Ishikawa (cell line): ENCODE data around the gene CUEDC1.

ENCODE experiments used
- CEBPB ChIP-seq: IDR thresholded peaks from 2 replicates; pipeline ENCODE4 v1.6.1; 2012
- CREB1 ChIP-seq: IDR thresholded peaks from 2 replicates; pipeline ENCODE4 v1.6.1; 2012; ENCODE audit warnings: low read depth
- EGR1 ChIP-seq: IDR thresholded peaks from 2 replicates; pipeline ENCODE4 v1.6.1; 2012
- EP300 ChIP-seq: IDR thresholded peaks from 2 replicates; pipeline ENCODE4 v1.6.1; 2012; ENCODE audit warnings: borderline replicate concordance
- FOXM1 ChIP-seq: IDR thresholded peaks from 2 replicates; pipeline ENCODE4 v1.6.1; 2012; ENCODE audit warnings: low read depth, borderline replicate concordance
- MAX ChIP-seq: IDR thresholded peaks from 2 replicates; pipeline ENCODE4 v1.6.1; 2012
- NFIC ChIP-seq: IDR thresholded peaks from 2 replicates; pipeline ENCODE4 v1.6.1; 2012
- RAD21 ChIP-seq: IDR thresholded peaks from 2 replicates; pipeline ENCODE4 v1.6.1; 2012; ENCODE audit warnings: low read depth
- REST ChIP-seq: IDR thresholded peaks from 2 replicates; pipeline ENCODE4 v1.6.1; 2012; ENCODE audit warnings: low read depth, mild to moderate bottlenecking
- TAF1 ChIP-seq: IDR thresholded peaks from 2 replicates; pipeline ENCODE4 v1.6.1; 2012; ENCODE audit warnings: low read depth, mild to moderate bottlenecking
- TCF12 ChIP-seq: IDR thresholded peaks from 2 replicates; pipeline ENCODE4 v1.6.1; 2012; ENCODE audit warnings: low read depth
- TEAD4 ChIP-seq: IDR thresholded peaks from 2 replicates; pipeline ENCODE4 v1.6.1; 2012
- YY1 ChIP-seq: IDR thresholded peaks from 2 replicates; pipeline ENCODE4 v1.6.1; 2012; ENCODE audit warnings: low read depth
- ZBTB7A ChIP-seq: IDR thresholded peaks from 2 replicates; pipeline ENCODE4 v1.6.1; 2012; ENCODE audit warnings: low read depth
- TF ChIP-seq, protein P1 (sequence below): IDR thresholded peaks from 2 replicates; pipeline ENCODE4 v1.6.1; 2012

CUEDC1 gene

GRCh38 chr17:57855391-57856035, 99.7 kb downstream of the CUEDC1 start:
- TF ChIP-seq ZBTB7A (no peak), EP300 (no peak)

DNA sequence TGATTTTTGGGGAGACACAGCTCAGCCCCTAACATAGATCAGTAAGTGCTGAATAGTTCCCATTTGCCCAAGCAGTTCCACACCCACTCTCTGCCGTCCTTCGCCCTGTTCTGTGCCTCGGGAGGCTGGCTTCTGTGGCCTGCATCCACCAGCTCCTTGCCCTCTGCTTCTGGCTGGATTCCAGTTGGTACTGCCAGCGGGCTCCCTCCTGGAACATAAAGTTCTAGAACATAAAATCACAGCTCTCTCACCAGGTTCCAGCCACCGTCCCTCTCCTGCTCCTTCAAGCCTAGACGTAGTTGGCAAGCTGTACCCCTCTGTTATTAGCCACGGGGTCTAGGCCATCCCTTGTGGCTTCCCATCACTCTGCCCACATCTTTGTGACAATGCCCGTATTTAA, 101.5 kb downstream of the CUEDC1 start:
- no peak for TF ChIP-seq TAF1

DNA sequence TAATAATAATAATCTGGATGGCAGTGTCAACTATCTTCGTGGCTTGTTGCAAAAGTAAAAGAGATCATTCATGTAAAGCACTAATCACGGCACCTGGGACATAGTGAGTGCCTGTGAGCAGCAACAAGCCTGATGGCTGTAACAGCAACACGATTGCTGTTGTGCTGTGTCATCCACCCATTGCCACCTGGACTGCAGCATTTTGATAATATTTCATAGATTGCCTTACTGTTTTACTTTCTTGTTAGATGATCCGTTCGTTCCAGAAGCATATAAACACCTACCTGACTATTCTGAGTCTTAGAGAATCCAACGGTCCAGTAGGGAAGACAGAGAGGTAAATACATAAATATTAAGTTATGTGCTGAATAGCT, 102.3 kb downstream of the CUEDC1 start:
- TF ChIP-seq EGR1, result no peak
- TF ChIP-seq TAF1, result no peak
- no peak for TF ChIP-seq CEBPB
- no peak for TF ChIP-seq YY1
- TF ChIP-seq FOXM1, result no peak
- TF ChIP-seq CREB1, result no peak
- TF ChIP-seq MAX, result no peak
- TF ChIP-seq EP300, result no peak
- no peak for TF ChIP-seq ZBTB7A
- no peak for TF ChIP-seq RAD21
- TF ChIP-seq TCF12, result no peak
- TF ChIP-seq, protein P1, sequence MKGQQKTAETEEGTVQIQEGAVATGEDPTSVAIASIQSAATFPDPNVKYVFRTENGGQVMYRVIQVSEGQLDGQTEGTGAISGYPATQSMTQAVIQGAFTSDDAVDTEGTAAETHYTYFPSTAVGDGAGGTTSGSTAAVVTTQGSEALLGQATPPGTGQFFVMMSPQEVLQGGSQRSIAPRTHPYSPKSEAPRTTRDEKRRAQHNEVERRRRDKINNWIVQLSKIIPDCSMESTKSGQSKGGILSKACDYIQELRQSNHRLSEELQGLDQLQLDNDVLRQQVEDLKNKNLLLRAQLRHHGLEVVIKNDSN, result no peak

- TF ChIP-seq RAD21, result no peak
- no peak for TF ChIP-seq TAF1
- TF ChIP-seq TEAD4, result no peak
- no peak for TF ChIP-seq TCF12
- TF ChIP-seq, protein P1, result no peak
- TF ChIP-seq YY1, result no peak
- no peak for TF ChIP-seq FOXM1
- no peak for TF ChIP-seq REST
- TF ChIP-seq EP300, result no peak
- no peak for TF ChIP-seq MAX
- TF ChIP-seq NFIC, result no peak
- no peak for TF ChIP-seq EGR1
- TF ChIP-seq ZBTB7A, result no peak
- no peak for TF ChIP-seq CEBPB
Observed at GRCh38 chr17:57852092-57852954, 102.9 kb downstream of the CUEDC1 start.

DNA sequence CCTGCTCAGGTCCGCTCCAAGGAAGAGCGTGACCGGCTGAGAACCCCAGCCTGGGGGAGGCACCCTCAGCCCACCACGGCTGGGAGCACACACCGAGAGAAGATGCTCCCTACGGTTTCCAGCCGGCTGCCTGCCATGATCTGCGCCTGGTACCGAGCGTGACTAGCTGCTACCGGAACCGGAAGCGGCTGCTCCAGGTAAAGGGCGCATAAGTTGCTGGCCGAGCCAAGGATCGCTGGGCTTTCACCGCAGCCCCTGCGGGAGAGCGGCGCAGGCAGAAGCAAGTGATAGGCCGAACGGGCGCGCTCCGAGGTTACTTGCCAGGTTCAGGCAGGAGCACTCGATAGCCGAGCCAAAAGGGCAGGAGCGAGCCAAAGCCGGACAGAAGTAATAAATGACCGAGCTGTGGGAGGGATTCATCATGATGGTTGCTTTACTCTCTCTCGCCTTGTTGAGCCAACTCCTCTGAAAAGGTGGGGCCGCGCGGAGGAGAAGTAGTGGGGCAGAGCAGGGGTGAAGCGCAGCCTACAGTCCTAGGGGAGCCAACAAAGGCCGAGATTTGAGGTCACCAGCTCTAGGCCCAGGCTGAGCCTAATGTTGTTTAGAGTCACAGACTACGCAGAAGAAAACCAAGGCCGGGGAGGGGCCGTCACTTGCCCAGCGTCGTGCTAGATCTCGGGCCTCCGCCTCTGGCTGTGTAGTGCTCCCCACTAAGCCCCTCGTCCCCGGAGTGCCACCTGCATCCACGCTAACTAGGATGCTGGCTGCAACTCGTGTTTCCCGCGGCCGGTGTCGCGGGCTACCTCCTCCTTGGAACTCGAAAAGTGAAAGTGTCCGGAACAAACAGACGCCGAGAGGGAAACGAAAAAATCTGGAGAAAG, 105.1 kb downstream of the CUEDC1 start, which contains the start of gene MRPS23:
Gene MRPS23 (minus strand): TSS at position 171 of the 881 bp plus-strand sequence. CDS start 34 bp downstream, at position 137.
- peak; percentile 61; the same call in 1 of the 2 replicates for TF ChIP-seq EP300
- peak; percentile 73 for TF ChIP-seq TAF1
- no peak for TF ChIP-seq CREB1
- peak; percentile 70; the same call in 1 of the 2 replicates for TF ChIP-seq TCF12
- TF ChIP-seq EGR1, result no peak; the same call in 1 of the 2 replicates
- TF ChIP-seq RAD21, result no peak
- peak; percentile 91 for TF ChIP-seq YY1
- TF ChIP-seq, protein P1, result peak; percentile 40; the same call in 1 of the 2 replicates
- TF ChIP-seq NFIC, result peak; percentile 86
- TF ChIP-seq TEAD4, result peak; percentile 15; the same call in 1 of the 2 replicates
- peak; percentile 89 for TF ChIP-seq MAX
- TF ChIP-seq ZBTB7A, result no peak
- no peak for TF ChIP-seq FOXM1
- TF ChIP-seq REST, result no peak
- no peak for TF ChIP-seq CEBPB
